K562 (cell line): ENCODE data around the gene ABHD14A. TPM values are rescaled to one million over a fixed set of nuclear protein-coding genes. Genes with fewer than 3 reads are reported as not detected.
"Not testable (repeated sequence)": the region's sequence is repeated elsewhere in the genome, so short reads cannot be mapped to it uniquely, and the experiment has no call there.

ENCODE experiments used
- ATAC-seq: fragments of 200-7000 bp; cut with Tn5 transposase; 3 replicates; pipeline ENCODE4 v1.9.1; 2020; ENCODE audit warnings: moderate library complexity
- BruUV-seq: library from RNA; stranded (reverse); fragments of 400-500 nt; replicated peaks from 2 replicates; lab custom pipeline; 2021; lab: Mats Ljungman, UMichigan
- CTCF ChIA-PET: fragments of 300-600 bp; formaldehyde crosslinking; extraction: SDS; loops from one replicate; lab custom pipeline; 2021; ENCODE audit warnings: low intra/inter-chr PET ratio; lab: Yijun Ruan, JAX
- POLR2A ChIA-PET: fragments of 300-600, 350-650 bp; sonication (Branson Sonifier 250); formaldehyde crosslinking; extraction: SDS; loops from one replicate; lab custom pipeline; 2021; ENCODE audit warnings: antibody characterized with exemption, inconsistent platforms; lab: Yijun Ruan, JAX
- DNase-seq, 4 experiments: peaks; one replicate each; pipeline versions ENCODE4 v3.0.0 to v3.0.0-alpha.2; 2011 to 2018; ENCODE audit warnings: low spot score in 3 of 4, mixed read lengths in 3 of 4; ENCODE audit errors: extremely low read depth in 1 of 4
- FAIRE-seq: peaks from 2 replicates; lab custom pipeline; 2011; peaks lifted over from hg19 to GRCh38; lab: Jason Lieb, UNC
- H2AFZ ChIP-seq: 2 replicates; pipeline ENCODE4 v1.6.0; 2011; ENCODE audit warnings: low read depth, low read length, control low read depth, inconsistent platforms
- H3K27ac ChIP-seq: fragments of 200-600 bp; 3 replicates; pipeline ENCODE4 v1.8.0; 2011; ENCODE audit warnings: low read depth, mild to moderate bottlenecking, control low read depth, inconsistent platforms, low read length, moderate library complexity, mixed read lengths; ENCODE audit errors: extremely low read depth
- H3K27me3 ChIP-seq, 2 experiments: fragments of 300-600 bp in 1 of 2; 2 replicates in 1 of 2; 3 replicates in 1 of 2; pipeline versions ENCODE4 v1.6.0 to v1.8.0; 2011; ENCODE audit warnings: inconsistent platforms in 2 of 2, low read length in 2 of 2, mild to moderate bottlenecking in 1 of 2, mixed read lengths in 1 of 2, moderate library complexity in 1 of 2; ENCODE audit not compliant: control insufficient read depth in 2 of 2, insufficient read depth in 2 of 2
- H3K36me3 ChIP-seq: fragments of 300-600 bp; 3 replicates; pipeline ENCODE4 v1.8.0; 2011; ENCODE audit warnings: mild to moderate bottlenecking, low read length, inconsistent platforms; ENCODE audit not compliant: control insufficient read depth, insufficient read depth
- H3K4me1 ChIP-seq, 2 experiments: fragments of 200-600 bp in 1 of 2; replicated peaks in 1 of 2; 2 replicates in 1 of 2; 3 replicates in 1 of 2; pipeline versions ENCODE4 v1.5.1 to v1.8.0; 2011; ENCODE audit warnings: inconsistent platforms in 2 of 2, low read length in 2 of 2, mild to moderate bottlenecking in 1 of 2, mixed read lengths in 1 of 2, moderate library complexity in 1 of 2; ENCODE audit not compliant: control insufficient read depth in 2 of 2, insufficient read depth in 2 of 2
- H3K4me2 ChIP-seq: 2 replicates; pipeline ENCODE4 v1.6.1; 2011; ENCODE audit warnings: low read length, control low read depth, inconsistent platforms, mixed read lengths; ENCODE audit not compliant: insufficient read depth
- H3K4me3 ChIP-seq: fragments of 200-600 bp; sonication (generic), shearing (Covaris generic); 2 replicates; pipeline ENCODE4 v1.5.1; 2016; ENCODE audit warnings: control low read depth, inconsistent platforms
- H3K79me2 ChIP-seq: fragments of 200-600 bp; 3 replicates; pipeline ENCODE4 v1.8.0; 2011; ENCODE audit warnings: low read length, inconsistent platforms; ENCODE audit not compliant: control insufficient read depth, insufficient read depth
- H3K9ac ChIP-seq, 2 experiments: 2 replicates each; pipeline versions ENCODE4 v1.6.0 to v1.6.1; 2011; ENCODE audit warnings: low read depth in 2 of 2, low read length in 2 of 2, control low read depth in 1 of 2, inconsistent platforms in 1 of 2, mild to moderate bottlenecking in 1 of 2, mixed read lengths in 1 of 2; ENCODE audit not compliant: insufficient read depth in 1 of 2
- H3K9me1 ChIP-seq: one replicate; pipeline ENCODE4 v1.6.0; 2011; ENCODE audit warnings: inconsistent platforms, mild to moderate bottlenecking, low read length, moderate library complexity; ENCODE audit not compliant: control insufficient read depth, insufficient read depth
- H3K9me3 ChIP-seq: replicated peaks from 2 replicates; pipeline ENCODE4 v1.5.1; 2011; ENCODE audit warnings: low read depth, low read length, inconsistent platforms; ENCODE audit not compliant: control insufficient read depth, insufficient read depth
- H4K20me1 ChIP-seq: replicated peaks from 2 replicates; pipeline ENCODE4 v1.6.1; 2011; ENCODE audit warnings: low read length, inconsistent platforms, mixed read lengths; ENCODE audit not compliant: control insufficient read depth, insufficient read depth
- POLR2AphosphoS5 ChIP-seq: IDR thresholded peaks from 2 replicates; pipeline ENCODE4 v1.6.1; 2011; ENCODE audit warnings: mild to moderate bottlenecking, low read depth, low read length, moderate library complexity; ENCODE audit not compliant: control insufficient read depth, insufficient read depth
- POLR2G ChIP-seq: fragments of 200-400 bp; formaldehyde crosslinking; IDR thresholded peaks from 2 replicates; pipeline ENCODE4 v1.6.1; 2017; ENCODE audit warnings: low read depth, mild to moderate bottlenecking, antibody characterized with exemption, low read length, moderate library complexity
- RBFOX2 ChIP-seq: fragments of 200-400 bp; formaldehyde crosslinking; IDR thresholded peaks from 2 replicates; pipeline ENCODE4 v1.6.1; 2017; ENCODE audit warnings: low read depth, mild to moderate bottlenecking, low read length, moderate library complexity
- WGBS: fragments of 100-300 bp; shearing (Covaris generic); methylation state at CpG from one replicate; pipeline ENCODE4 v1.1.6; 2016; ENCODE audit warnings: low coverage, mixed read lengths; ENCODE audit not compliant: insufficient coverage; ENCODE audit errors: missing lambda C conversion rate; 5-methylcytosine and 5-hydroxymethylcytosine counted together
- in situ Hi-C: fragments of 300-500 bp; cut with MboI; formaldehyde crosslinking; loops from 4 replicates; pipeline ENCODE4 v1.15.0; 2018; ENCODE audit warnings: inconsistent platforms, mixed read lengths
- intact Hi-C: fragments of 100-400 bp; cut with micrococcal nuclease; formaldehyde crosslinking; loops from 2 replicates; pipeline ENCODE4 v1.14.2; 2022
- polyA plus RNA-seq, 8 experiments: library from polyadenylated mRNA; depleted of rRNA in 4 of 8; stranded (reverse) in 5 of 8; unstranded in 3 of 8; fragments of >200 nt; fragmentation: Nextera tagmentation in 2 of 8; fragmentation: Illumina TruSeq in 1 of 8; extraction: Ambion mirVana in 2 of 8; extraction: Trizol in 1 of 8; gene quantifications; 2 replicates each; pipeline versions ENCODE4 v1.2.1 to v1.2.3, GENCODE V29; 2011 to 2014; ENCODE audit warnings: inconsistent platforms in 1 of 8, missing spikeins in 1 of 8
- total RNA-seq, 7 experiments: library from RNA; depleted of rRNA in 6 of 7; stranded (reverse); fragments of >200 nt in 6 of 7; fragmentation: Illumina TruSeq in 2 of 7; extraction: Trizol in 2 of 7; gene quantifications; 2 replicates each; pipeline versions ENCODE4 v1.2.1 to v1.2.3, GENCODE V29; 2011 to 2021; ENCODE audit warnings: low replicate concordance in 1 of 7

Gene ABHD14A
- total and polyA plus RNA-seq, 9 of the 15 experiments (the other 6 are each of a cell fraction or from before 2014, with no cell fraction given) = 0.90 to 10.5 (median 8.3) TPM

GRCh38 chr3:51992017-51992682 is 17.3 kb downstream of the ABHD14A start (continued):
- TF ChIP-seq POLR2AphosphoS5 = peak; percentile 65; the same call in 1 of the 2 replicates

- H3K4me3 ChIP-seq, DNase-seq, in situ Hi-C loops, H4K20me1 ChIP-seq, H3K27ac ChIP-seq, intact Hi-C loops, BruUV-seq, H3K9me1 ChIP-seq, H2AFZ ChIP-seq, H3K9me3 ChIP-seq, H3K27me3 ChIP-seq, FAIRE-seq, CTCF ChIA-PET, ATAC-seq: not testable (repeated sequence)
- POLR2A ChIA-PET = interaction anchor here (0.6 to 6.0 kb wide), 6 partner anchors 11 to 1774 kb away, joined by 3 to 105 read pairs (median 4); partner anchors contain the start of genes ABHD14A, ABHD14B, ACY1 and POC1A
- Histone ChIP-seq H3K9ac (peak overlapping the region; percentile 96 to 99; a peak in 3 of 4 replicates), H3K4me1 (peaks cover 25 to 39% of the 10 kb centered on the region in 2 experiments), H3K4me2 (peak overlapping the region; percentile 96), H3K79me2 (peaks cover 37% of the 10 kb centered on the region), H3K36me3 (peaks cover 41% of the 10 kb centered on the region)
- WGBS = 54% methylated on average over 2 of the region's 13 CpGs
- TF ChIP-seq POLR2G (peak; percentile 52), RBFOX2 (peak; percentile 61)
Observed at GRCh38 chr3:51993657-51994056, 18.8 kb downstream of the ABHD14A start.
